ENCODE data around the gene CLEC20A. TPM values are rescaled to one million over a fixed set of nuclear protein-coding genes. Genes with fewer than 3 reads are reported as not detected.

CLEC20A gene
- not detected in 2 replicates for total RNA-seq (2014; rRNA removed; shearing (Covaris generic))

GRCh38 chr1:178496410-178497135 lies at the start of gene CLEC20A:
TSS of gene CLEC20A (minus strand) at chr1:178496964. CDS start at chr1:178496939, 25 bp downstream.
- no peak for DNase-seq (ENCODE audit: low spot score)

GRCh38 chr1:178544531-178544930 lies 47.8 kb upstream of the CLEC20A start:
- DNase-seq (ENCODE audit: low spot score), result no peak

DNA sequence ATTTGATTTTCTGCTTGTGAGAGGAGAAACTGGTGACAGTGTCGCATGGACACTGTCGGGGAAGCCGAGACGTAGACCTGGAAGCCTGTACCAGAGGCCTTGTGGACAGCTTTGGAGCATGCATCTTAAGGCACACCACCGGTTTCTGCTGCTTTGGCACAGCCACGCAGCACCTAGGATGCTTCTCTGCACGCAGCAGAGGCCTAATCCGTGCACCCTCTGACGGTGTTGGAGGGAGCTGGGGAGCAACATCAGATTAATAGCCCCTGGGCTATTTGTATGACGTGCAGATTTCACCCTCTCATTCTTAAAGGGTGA lies 46.5 kb upstream of the CLEC20A start:
- DNase-seq (ENCODE audit: low spot score), result no peak

- DNase-seq (ENCODE audit: low spot score), result peak; percentile 53
Measured at GRCh38 chr1:178542554-178543289, 46.0 kb upstream of the CLEC20A start.

DNA sequence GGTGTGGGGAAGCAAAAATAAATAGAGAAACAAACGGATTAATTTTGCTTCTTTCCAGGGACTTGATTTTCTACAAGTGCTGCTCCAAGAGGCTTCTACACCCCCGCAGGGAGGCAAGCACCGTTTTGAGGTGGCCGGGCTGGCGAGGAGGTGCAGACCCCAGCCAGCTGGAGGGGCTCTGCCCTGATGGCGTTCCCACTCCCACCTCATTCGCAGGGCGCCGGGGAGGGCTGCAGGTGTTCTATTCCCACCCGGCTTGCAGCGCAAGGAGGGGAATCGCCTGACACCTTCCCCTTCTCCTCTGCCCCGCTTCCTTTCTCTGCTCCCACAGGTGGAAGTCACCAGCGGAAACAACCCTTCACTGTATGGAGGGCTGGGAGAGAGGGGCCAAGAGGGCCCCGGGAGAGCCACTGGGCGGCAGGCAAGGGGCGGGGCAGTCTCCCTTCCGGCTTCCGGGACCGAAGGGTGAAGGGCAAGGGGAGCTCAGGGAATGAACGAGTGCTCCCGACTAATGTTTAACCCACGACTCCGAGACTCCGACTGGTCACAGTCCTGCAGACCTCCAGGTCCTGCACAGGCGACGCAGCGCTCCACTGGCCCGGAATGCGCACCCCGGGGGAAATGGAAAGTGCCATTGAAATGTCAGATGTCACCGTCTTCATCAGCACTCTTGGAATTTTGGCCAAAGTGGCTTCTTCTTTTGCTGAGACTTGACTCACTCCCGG lies 45.2 kb upstream of the CLEC20A start:
- no peak for DNase-seq (ENCODE audit: low spot score)

DNA sequence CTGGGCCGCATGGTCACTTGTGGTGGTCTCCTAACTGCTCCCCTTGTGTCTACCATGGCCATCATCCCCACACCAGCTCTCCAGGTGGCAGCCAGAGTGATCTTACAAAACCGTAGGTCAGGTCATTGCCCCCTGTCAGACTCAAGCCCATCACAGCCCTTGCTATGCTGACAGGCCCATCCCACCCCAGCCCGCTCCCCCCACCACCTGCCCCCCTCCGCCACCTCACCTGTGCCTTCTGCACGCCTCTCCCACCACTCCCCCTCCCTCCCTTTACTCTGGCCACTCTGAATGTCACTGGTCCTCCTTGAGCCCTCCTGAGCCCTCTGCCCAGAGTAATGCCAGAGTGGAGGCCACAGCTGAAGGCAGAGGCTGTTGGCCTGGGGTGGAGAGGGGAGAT lies 44.6 kb upstream of the CLEC20A start:
- DNase-seq (ENCODE audit: low spot score), result no peak

- peak; percentile 39 for DNase-seq (ENCODE audit: low spot score)
Measured at GRCh38 chr1:178540646-178541045, 43.9 kb upstream of the CLEC20A start.

- DNase-seq (ENCODE audit: low spot score), result no peak
Measured at GRCh38 chr1:178540204-178540603, 43.4 kb upstream of the CLEC20A start.

GRCh38 chr1:178539291-178539690 lies 42.5 kb upstream of the CLEC20A start:
- DNase-seq (ENCODE audit: low spot score), result no peak

DNA sequence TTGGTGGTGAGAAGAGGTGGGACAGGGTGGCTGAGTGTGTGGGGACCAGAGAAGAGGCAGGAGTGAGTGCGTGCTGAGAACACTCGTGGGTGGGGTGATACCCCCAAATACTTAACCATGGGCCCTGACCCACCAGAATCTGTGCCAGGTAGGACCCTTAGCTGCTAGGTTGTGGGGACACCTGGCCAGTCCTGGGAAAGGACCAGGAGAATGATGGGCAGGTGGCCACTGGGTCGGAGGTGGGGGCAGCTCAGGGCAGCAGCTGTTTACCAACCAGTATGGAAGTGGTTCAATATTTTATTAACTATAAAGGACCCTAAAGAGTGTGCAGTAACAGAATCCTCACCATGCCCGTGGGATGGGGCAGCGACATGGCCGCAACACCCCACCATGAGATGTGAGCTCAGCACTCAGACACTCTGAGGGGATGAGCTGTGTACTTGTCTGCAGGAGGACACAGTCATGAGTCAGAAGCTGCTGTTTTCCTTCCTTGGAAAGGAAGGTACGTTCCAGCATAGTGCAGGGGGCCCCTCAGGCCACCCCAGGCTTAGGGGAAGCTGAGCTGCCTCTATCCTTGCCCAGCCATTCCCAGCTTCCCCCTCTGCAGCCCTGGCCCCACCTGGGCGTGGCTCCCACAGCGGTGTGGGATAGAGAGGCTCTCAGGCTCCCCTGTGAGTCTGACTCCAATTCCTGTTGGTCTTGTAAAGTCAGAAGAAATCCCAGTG lies 41.6 kb upstream of the CLEC20A start:
- DNase-seq (ENCODE audit: low spot score), result no peak

GRCh38 chr1:178537382-178538090 lies 40.8 kb upstream of the CLEC20A start:
- no peak for DNase-seq (ENCODE audit: low spot score)

DNA sequence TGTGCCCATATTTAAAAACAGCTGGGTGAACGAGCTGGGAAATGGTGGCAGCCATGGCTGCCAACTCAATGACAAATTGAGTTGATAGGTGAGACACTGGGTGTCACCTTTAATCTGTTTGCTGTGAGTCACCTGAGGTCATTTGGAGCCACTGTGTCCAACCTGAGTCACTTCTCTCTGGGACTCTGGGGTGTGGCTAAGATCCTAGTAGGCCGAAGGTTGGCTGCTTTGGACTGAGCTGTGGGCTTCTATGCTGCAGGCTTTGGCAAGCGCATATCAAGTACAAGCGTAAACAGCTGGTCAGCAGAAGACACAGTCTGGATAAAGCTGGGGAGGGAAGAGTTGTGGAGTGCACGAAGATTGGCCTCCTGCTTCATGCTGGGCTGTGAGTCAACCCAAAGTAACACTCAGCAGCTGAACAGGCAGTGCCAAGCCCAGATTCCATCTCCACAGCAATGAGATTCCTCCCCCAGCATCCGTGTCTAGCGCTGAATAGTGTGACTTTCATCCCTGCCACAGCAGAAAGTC lies 40.1 kb upstream of the CLEC20A start:
- DNase-seq (ENCODE audit: low spot score), result peak; percentile 91

- no peak for DNase-seq (ENCODE audit: low spot score)
Measured at GRCh38 chr1:178536329-178536728, 39.6 kb upstream of the CLEC20A start.

GRCh38 chr1:178534137-178534868 lies 37.5 kb upstream of the CLEC20A start:
- DNase-seq (ENCODE audit: low spot score), result no peak

- DNase-seq (ENCODE audit: low spot score), result no peak
Measured at GRCh38 chr1:178533121-178533946, 36.6 kb upstream of the CLEC20A start.

- DNase-seq (ENCODE audit: low spot score), result peak; percentile 72
Measured at GRCh38 chr1:178532392-178532791, 35.6 kb upstream of the CLEC20A start.

GRCh38 chr1:178531887-178532286 lies 35.1 kb upstream of the CLEC20A start:
- no peak for DNase-seq (ENCODE audit: low spot score)

DNA sequence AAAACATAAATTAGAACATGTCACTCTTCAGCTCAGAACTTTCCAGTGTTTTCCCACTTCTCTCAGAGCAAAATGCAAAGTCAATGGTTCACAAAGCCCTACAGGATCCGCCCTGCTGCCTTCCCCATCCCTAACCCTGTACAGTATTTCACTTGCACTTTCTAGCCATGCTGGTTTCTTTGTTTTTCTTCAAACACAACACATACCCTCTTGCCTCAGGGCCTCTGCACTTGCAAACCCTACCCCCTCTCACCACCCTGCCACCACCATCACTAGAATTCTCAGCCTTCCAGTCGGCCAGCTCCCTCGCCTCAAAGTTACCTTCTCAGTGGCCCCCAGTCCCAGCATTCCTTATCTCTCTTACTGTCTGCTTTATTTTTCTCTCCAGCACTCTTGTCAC lies 33.7 kb upstream of the CLEC20A start:
- DNase-seq (ENCODE audit: low spot score), result no peak

DNA sequence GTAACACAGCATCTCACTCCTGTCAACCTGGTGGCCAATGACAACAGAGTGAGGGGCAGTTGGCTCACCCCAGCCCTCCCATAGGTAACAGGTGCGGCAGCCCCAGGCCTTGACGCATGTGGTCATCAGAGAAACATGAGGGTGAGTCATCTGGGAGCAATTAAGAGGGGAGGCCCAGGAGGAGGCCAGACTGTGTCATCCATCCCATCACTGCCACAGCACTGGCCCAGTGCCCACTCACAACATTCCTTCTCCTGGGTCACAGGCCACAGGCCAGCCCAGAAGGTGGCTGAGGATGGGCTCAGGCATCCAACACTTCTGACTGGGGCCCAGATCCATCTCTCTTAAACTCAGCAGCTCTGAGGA lies 33.3 kb upstream of the CLEC20A start:
- peak; percentile 57 for DNase-seq (ENCODE audit: low spot score)
